GM12873 (cell line): ENCODE measurements around the gene GLIS2.

Experiments used
- CTCF ChIP-seq: IDR thresholded peaks from 2 replicates; pipeline ENCODE4 v1.5.1; 2012; ENCODE audit warnings: low read depth, mild to moderate bottlenecking, moderate library complexity, low read length, control low read depth; ENCODE audit not compliant: insufficient read depth; ENCODE audit errors: missing control alignments

Gene GLIS2

GRCh38 chr16:4367393-4367856, 51.6 kb downstream of the GLIS2 start:
- no peak for TF ChIP-seq CTCF

DNA sequence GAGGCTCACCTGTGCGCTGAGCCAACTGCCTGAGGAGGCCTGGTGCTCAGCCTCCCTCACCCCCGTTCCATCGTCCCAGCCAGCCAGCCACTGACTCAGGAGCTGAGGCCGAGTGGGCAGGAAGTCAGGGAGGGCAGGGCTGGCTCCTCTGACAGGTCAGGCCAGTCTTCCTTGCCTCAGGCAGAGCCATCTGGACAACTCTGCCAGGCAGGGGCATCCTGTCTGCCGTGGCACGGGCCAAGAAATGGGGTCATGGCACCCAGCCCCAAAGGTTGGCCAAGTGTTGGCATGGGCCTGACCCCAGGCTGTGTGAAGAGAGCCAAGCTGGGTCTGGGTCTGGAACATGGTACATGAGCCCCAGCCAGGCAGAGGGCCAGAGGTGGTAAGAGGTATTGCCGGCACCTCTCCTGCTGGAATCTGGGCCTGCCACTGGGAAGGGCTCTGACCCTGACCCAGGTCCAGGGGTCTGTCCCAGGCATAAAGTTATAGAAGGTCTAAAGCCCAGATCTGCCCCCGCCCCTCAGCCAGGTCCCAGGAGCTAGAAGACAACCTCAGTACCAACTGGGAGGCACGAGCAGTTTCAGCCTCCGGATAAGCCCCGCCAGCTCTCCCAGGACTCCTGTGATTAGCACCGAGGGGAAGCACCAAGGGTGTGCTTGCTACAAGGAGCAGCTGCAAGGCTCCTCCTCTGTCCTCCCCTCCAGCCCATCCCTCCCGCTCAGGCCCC, 53.3 kb downstream of the GLIS2 start:
- no peak for TF ChIP-seq CTCF

DNA sequence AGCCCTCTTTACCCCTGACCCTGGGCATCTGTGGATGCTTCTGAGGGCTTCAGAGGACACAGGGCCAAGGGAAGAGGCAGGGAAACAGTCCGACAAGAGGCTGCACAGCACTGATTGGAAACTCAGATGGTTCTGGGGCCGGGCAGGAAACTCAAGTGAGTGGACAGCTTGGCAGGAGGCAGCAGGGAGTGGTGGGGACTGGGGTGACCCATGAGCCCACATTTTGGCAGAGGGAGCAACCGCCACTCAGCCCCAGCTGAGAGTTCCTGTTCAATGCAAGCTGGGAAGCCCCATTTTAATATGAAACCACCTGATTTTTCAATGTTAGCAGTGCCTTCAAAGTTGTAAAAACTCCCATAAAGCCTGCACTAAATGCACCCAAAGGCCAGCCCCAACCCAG, 54.3 kb downstream of the GLIS2 start:
- no peak for TF ChIP-seq CTCF

- no peak for TF ChIP-seq CTCF
Measured at GRCh38 chr16:4370570-4371356, 54.9 kb downstream of the GLIS2 start.

- no peak for TF ChIP-seq CTCF
Measured at GRCh38 chr16:4371357-4372000, 55.6 kb downstream of the GLIS2 start, which contains the start of gene VASN. TSS of gene VASN (plus strand) at chr16:4371848. CDS start at chr16:4380878, 9,030 bp downstream.

GRCh38 chr16:4372001-4372577, 56.2 kb downstream of the GLIS2 start:
- no peak for TF ChIP-seq CTCF
